ENCODE measurements around the gene ROBO2.

GRCh38 chr3:77563012-77563411 is 523.1 kb downstream of the ROBO2 start:
- no peak for TF ChIP-seq CTCF (IDR thresholded peaks at IDR 0.05; ENCODE audit: poor library complexity, severe bottlenecking)
- TF ChIP-seq EZH2 (IDR thresholded peaks at IDR 0.05; ENCODE audit: borderline replicate concordance, insufficient read depth, low read length, poor library complexity, severe bottlenecking): no peak
- no peak for TF ChIP-seq MXI1 (conservative IDR thresholded peaks at IDR 0.05; ENCODE audit: poor library complexity, severe bottlenecking)
- TF ChIP-seq SMC3 (conservative IDR thresholded peaks at IDR 0.05; ENCODE audit: poor library complexity): no peak
- TF ChIP-seq EP300 (conservative IDR thresholded peaks at IDR 0.05; ENCODE audit: poor library complexity, severe bottlenecking): no peak
- no peak for TF ChIP-seq RAD21 (conservative IDR thresholded peaks at IDR 0.05)
- no peak for TF ChIP-seq POLR2AphosphoS5 (IDR thresholded peaks at IDR 0.05)
- no peak for TF ChIP-seq TAF1 (IDR thresholded peaks at IDR 0.05; ENCODE audit: low read depth)
- TF ChIP-seq REST (IDR thresholded peaks at IDR 0.05; ENCODE audit: borderline replicate concordance): no peak
